SK-N-SH (cell line): ENCODE results near the gene SLC34A1.

Experiments used
- CTCF ChIP-seq: fragments of 200-600 bp; sonication (generic); IDR thresholded peaks from 2 replicates; pipeline ENCODE4 v1.6.1; 2017; ENCODE audit warnings: antibody characterized with exemption, mild to moderate bottlenecking, moderate library complexity
- ELF1 ChIP-seq: IDR thresholded peaks from 2 replicates; pipeline ENCODE4 v1.4.0; 2012
- JUND ChIP-seq: IDR thresholded peaks from 2 replicates; pipeline ENCODE4 v1.4.0; 2012
- PBX3 ChIP-seq: IDR thresholded peaks from 2 replicates; pipeline ENCODE4; 2012
- POLR2AphosphoS5 ChIP-seq: IDR thresholded peaks from 2 replicates; pipeline ENCODE4 v1.6.1; 2012; ENCODE audit warnings: low read depth, low read length
- RCOR1 ChIP-seq: fragments of 150-350 bp; IDR thresholded peaks from 2 replicates; pipeline ENCODE4 v1.6.1; 2017; ENCODE audit warnings: antibody characterized with exemption, low read length
- RXRA ChIP-seq: IDR thresholded peaks from 2 replicates; pipeline ENCODE4 v1.4.0; 2012; ENCODE audit warnings: low read depth, mild to moderate bottlenecking, borderline replicate concordance
- SMC3 ChIP-seq: IDR thresholded peaks from 2 replicates; pipeline ENCODE4 v1.6.1; 2012; ENCODE audit warnings: low read depth, low read length, improper control_type of control experiment
- TAF1 ChIP-seq: IDR thresholded peaks from 2 replicates; pipeline ENCODE4 v1.6.1; 2012; ENCODE audit warnings: low read depth, mild to moderate bottlenecking, low read length, moderate library complexity, borderline replicate concordance
- USF1 ChIP-seq: IDR thresholded peaks from 2 replicates; pipeline ENCODE4 v1.4.0; 2012; ENCODE audit warnings: low read depth, borderline replicate concordance
- TF ChIP-seq, protein P1 (sequence below): fragments of 150-350 bp; IDR thresholded peaks from 2 replicates; pipeline ENCODE4 v1.6.1; 2017; ENCODE audit warnings: antibody characterized with exemption, low read length, low read depth, borderline replicate concordance
- TF ChIP-seq, protein P2 (sequence below): IDR thresholded peaks from 2 replicates; pipeline ENCODE4 v1.4.0; 2012; ENCODE audit warnings: low read depth

DNA sequence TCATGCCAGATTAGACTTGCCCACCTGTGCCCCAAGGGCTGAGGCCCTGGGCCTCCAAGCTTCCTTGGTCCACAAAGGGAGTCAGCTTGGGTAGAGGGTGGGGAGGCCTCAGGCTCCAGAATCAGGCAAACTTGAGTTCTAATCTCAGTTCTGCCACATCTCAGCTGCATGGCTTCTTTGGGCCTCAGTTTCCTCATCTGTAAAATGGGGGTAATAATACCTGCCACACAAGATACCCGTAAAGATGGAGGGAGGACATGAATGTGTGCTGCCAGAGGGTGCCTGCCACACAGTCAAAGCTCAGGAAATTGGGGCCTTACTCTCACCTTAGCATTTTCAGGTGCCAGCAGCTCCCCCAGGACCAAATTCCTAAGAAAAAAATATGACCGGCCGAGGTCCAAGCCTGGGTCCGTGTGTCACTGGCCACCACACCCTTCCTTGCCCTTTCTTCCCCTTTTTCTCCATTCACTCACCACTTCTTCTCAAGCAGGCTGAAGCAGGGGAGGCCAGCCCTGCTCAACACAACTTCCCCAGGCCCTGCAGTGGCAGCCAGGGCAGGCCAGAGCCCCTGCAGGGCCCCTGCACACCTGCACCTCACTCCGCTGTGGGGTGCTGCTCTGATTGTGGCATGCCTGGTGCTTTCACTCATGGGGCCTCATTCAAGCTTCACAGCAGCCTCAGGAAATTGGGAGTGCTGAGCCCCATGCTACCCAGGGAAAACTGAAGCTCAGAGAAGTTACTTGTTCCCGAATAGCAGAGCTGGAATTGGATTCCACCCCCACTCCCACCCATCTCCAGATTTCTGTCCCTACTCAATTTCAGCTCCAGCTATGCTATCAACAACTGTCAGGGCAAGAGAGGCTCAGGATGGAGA lies 22.6 kb upstream of the SLC34A1 start:
- TF ChIP-seq TAF1 (no peak), USF1 (no peak), CTCF (no peak), RXRA (no peak), SMC3 (no peak), RCOR1 (no peak), ELF1 (no peak), JUND (no peak), POLR2AphosphoS5 (no peak), PBX3 (no peak)
- TF ChIP-seq, protein P1, sequence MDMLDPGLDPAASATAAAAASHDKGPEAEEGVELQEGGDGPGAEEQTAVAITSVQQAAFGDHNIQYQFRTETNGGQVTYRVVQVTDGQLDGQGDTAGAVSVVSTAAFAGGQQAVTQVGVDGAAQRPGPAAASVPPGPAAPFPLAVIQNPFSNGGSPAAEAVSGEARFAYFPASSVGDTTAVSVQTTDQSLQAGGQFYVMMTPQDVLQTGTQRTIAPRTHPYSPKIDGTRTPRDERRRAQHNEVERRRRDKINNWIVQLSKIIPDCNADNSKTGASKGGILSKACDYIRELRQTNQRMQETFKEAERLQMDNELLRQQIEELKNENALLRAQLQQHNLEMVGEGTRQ = no peak
- TF ChIP-seq, protein P2, sequence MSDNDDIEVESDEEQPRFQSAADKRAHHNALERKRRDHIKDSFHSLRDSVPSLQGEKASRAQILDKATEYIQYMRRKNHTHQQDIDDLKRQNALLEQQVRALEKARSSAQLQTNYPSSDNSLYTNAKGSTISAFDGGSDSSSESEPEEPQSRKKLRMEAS = no peak
